Measurements from ENCODE around the gene FAM9C. TPM values are rescaled to one million over a fixed set of nuclear protein-coding genes. Genes with fewer than 3 reads are reported as not detected.

The FAM9C gene
- total RNA-seq, 1 donor from 2014 or later: 0.34 TPM

DNA sequence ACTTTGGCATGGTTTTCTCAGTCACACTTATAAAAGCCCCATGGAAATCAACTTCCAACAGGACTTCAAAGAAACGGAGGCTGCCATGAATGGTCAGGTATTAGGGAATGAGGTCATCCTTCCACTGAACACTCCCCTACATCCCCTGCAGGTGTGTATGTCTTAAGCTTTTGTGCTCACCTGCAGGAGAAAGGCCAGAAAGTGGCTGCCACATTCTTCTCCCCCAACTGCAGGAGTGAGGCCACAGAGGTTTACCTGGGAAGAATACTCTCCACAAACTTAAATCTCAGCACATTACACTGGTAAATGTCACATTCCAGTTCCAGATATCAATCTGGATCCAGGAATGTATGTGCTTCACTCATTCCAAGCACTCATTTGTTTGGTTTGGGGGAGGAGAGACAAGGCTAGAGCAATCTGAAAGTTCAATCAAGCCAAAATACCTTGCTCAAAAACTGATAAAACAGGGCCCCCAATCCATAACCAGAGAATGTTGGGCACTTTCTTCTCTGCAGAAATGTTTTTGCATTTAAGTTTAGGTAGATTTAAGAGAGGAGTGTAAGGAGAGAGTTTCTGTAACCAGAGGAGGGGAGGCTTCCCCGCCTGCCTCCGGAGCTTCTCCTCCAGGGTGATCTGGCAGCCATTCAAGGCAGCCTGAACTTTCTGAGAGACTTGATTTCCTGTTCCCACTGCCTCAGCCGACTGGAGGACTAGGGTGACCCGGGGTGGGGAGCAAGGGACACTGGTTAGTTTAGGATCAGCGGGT is 15.4 kb downstream of the FAM9C start:
- no peaks in the 10 kb centered on the region for H3K36me3 Mint-ChIP-seq
- peaks cover 40% of the 10 kb centered on the region for H3K9me3 Mint-ChIP-seq
- H3K4me1 Mint-ChIP-seq: peaks cover 61% of the 10 kb centered on the region
- no peaks in the 10 kb centered on the region for H3K27me3 Mint-ChIP-seq (ENCODE audit: low read depth)
- no peak for DNase-seq (ENCODE audit: low spot score in 2 of 2, unreplicated experiment in 2 of 2)
- H3K4me3 Mint-ChIP-seq: peak overlapping the region; percentile 20
- TF ChIP-seq CTCF (IDR thresholded peaks at IDR 0.05; ENCODE audit: unreplicated experiment): no peak
- peak overlapping the region; percentile 98 for H3K27ac Mint-ChIP-seq

- H3K4me1 Mint-ChIP-seq: peaks cover 73% of the 10 kb centered on the region
- H3K27ac Mint-ChIP-seq: peak overlapping the region; percentile 98
- peaks cover 30% of the 10 kb centered on the region for H3K9me3 Mint-ChIP-seq
Observed at GRCh38 chrX:13026877-13027652, 17.4 kb downstream of the FAM9C start.

GRCh38 chrX:13024986-13025385 is 19.4 kb downstream of the FAM9C start:
- H3K9me3 Mint-ChIP-seq: peaks cover 28% of the 10 kb centered on the region
- TF ChIP-seq CTCF (IDR thresholded peaks at IDR 0.05; ENCODE audit: unreplicated experiment): no peak
- H3K4me3 Mint-ChIP-seq: no peak overlapping the region
- DNase-seq (ENCODE audit: low spot score in 2 of 2, unreplicated experiment in 2 of 2): no peak
- no peaks in the 10 kb centered on the region for H3K27me3 Mint-ChIP-seq (ENCODE audit: low read depth)
- peaks cover 66% of the 10 kb centered on the region for H3K4me1 Mint-ChIP-seq
- H3K36me3 Mint-ChIP-seq: no peaks in the 10 kb centered on the region
- peak overlapping the region; percentile 64 for H3K27ac Mint-ChIP-seq

More at GRCh38 chrX:13026877-13027652, 17.4 kb downstream of the FAM9C start:
- Mint-ChIP-seq H3K27me3 (ENCODE audit: low read depth) (no peaks in the 10 kb centered on the region), H3K36me3 (no peaks in the 10 kb centered on the region), H3K4me3 (no peak overlapping the region)
- DNase-seq (ENCODE audit: low spot score in 2 of 2, unreplicated experiment in 2 of 2): no peak
- TF ChIP-seq CTCF (IDR thresholded peaks at IDR 0.05; ENCODE audit: unreplicated experiment): no peak

GRCh38 chrX:13023979-13024378 is 20.4 kb downstream of the FAM9C start:
- peaks cover 28% of the 10 kb centered on the region for H3K9me3 Mint-ChIP-seq
- H3K27ac Mint-ChIP-seq: peak overlapping the region; percentile 81
- H3K36me3 Mint-ChIP-seq: no peaks in the 10 kb centered on the region
- DNase-seq (ENCODE audit: low spot score in 2 of 2, unreplicated experiment in 2 of 2): no peak
- no peak overlapping the region for H3K4me3 Mint-ChIP-seq
- no peak for TF ChIP-seq CTCF (IDR thresholded peaks at IDR 0.05; ENCODE audit: unreplicated experiment)
- H3K4me1 Mint-ChIP-seq: peaks cover 56% of the 10 kb centered on the region
- H3K27me3 Mint-ChIP-seq (ENCODE audit: low read depth): no peaks in the 10 kb centered on the region

DNA sequence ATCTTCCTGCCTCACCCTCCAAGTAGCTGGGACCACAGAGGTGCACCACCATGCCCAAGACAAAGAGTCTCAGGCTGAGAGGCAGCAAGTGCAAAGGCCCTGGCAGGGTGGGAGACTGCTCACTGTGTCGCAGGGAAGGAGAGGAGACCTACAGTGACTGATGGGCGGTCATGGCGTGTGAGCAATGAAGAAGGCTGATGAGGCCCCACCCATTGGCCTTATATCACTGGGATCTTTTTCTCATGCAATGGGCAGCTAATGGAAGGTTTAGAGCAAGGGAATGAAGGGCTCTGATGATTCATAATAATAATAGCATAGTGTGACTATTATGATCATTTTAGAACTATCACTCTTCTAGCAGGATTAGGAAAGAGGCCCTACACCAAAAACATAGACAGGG is 20.9 kb downstream of the FAM9C start:
- H3K27ac Mint-ChIP-seq: peak overlapping the region; percentile 81
- peaks cover 52% of the 10 kb centered on the region for H3K4me1 Mint-ChIP-seq
- no peaks in the 10 kb centered on the region for H3K36me3 Mint-ChIP-seq
- TF ChIP-seq CTCF (IDR thresholded peaks at IDR 0.05; ENCODE audit: unreplicated experiment): no peak
- H3K4me3 Mint-ChIP-seq: no peak overlapping the region
- DNase-seq (ENCODE audit: low spot score in 2 of 2, unreplicated experiment in 2 of 2): no peak
- peaks cover 28% of the 10 kb centered on the region for H3K9me3 Mint-ChIP-seq
- H3K27me3 Mint-ChIP-seq (ENCODE audit: low read depth): no peaks in the 10 kb centered on the region
